HTERT RPE-1 (cell line): ENCODE data around the gene FBXL7.

Experiments
- in situ Hi-C: fragments of 300-500 bp; cut with MboI; formaldehyde crosslinking; loops from 4 replicates; pipeline ENCODE4 v1.14.3; 2020; ENCODE audit warnings: low sequenced_read_pairs

FBXL7 gene

DNA sequence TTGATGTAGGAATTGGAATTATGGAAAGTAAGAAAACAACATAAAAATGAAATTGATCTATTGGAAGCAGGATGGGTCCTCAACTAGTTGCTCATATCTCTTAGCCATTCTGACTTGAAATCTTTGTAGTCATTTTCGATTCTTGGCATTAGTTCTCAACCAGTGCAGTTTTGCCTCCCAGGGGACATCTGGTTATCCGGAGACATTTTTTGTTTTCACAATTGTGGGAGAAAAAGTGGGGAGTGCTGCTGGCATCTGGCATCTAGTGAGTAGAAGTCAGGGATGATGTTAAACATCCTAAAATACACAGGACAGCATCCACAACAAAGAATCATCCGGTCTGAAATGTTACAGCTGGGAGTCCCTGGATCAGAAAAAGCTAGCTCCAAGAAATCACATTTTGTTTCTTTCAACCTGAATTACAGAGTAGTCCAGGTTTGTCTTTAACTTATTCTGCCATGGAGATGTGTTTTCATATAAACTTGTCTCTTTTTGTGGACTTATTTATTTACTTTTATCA, 74.9 kb downstream of the FBXL7 start:
- in situ Hi-C loops: no loop called here

GRCh38 chr5:15575666-15576065, 75.7 kb downstream of the FBXL7 start:
- in situ Hi-C loops: no loop called here

GRCh38 chr5:15577132-15577531, 77.2 kb downstream of the FBXL7 start:
- in situ Hi-C loops: no loop called here

GRCh38 chr5:15577831-15578230, 77.9 kb downstream of the FBXL7 start:
- in situ Hi-C loops: no loop called here

DNA sequence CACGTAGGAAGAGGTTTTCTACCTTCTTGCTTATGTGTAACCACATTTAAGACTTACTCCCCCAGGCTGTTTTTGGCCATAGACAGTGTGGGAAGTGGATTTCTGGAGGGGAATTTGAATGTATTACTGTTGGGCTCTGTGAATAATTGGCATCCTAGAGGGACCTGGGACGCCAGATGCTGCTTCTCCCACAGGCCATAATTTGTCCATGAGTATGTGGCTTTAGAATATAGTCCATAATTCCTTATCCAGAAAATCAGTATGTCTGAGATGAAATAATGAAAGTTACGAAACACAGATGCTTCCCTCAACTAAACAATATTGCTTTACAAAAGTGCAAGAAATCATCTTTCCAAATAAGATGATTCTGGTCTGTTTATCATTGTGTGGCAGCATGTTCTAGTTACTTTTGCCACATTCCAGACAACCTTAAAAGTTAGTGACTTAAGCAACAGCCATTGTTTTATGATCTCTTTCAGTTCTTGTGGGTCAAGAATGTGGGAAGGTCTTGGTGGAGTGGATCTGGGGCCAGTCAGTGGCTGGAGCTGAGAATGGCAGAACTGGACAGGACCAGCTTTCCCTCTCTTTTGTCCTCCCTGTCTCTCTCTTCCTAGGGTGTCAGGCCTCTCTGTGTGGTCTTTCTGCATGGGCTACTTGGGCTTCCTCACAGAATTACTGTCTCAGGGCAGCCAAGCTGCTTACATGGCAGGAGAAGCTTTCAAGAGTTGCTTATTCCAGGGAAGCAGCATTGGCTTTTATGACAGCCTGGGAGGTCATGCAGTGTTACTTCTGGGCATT, 79.4 kb downstream of the FBXL7 start:
- in situ Hi-C loops: no loop called here

GRCh38 chr5:15584528-15584927, 84.5 kb downstream of the FBXL7 start:
- in situ Hi-C loops: no loop called here

DNA sequence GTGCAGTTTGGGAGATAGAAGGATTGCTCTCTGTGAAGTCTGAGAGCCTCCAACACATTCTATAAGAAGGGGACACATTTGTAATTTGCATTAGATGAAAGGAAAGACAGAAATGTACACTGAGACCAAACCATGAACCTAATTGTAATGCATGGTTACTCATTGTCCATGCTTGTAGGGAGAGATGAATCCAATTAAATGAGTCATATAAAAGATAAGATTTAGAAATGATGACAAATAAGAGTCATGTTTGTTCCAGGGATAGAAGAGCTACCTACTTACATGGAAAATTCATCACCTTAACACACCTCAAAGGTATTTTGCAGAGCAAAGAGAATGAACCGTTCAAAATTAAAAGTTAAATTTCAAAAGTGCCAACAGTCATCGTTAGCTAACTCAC, 85.1 kb downstream of the FBXL7 start:
- in situ Hi-C loops: no loop called here

- in situ Hi-C loops: no loop called here
Observed at GRCh38 chr5:15585841-15586591, 86.0 kb downstream of the FBXL7 start.

- in situ Hi-C loops: no loop called here
Observed at GRCh38 chr5:15587916-15588315, 87.9 kb downstream of the FBXL7 start.

- in situ Hi-C loops: no loop called here
Observed at GRCh38 chr5:15592728-15593127, 92.7 kb downstream of the FBXL7 start.

DNA sequence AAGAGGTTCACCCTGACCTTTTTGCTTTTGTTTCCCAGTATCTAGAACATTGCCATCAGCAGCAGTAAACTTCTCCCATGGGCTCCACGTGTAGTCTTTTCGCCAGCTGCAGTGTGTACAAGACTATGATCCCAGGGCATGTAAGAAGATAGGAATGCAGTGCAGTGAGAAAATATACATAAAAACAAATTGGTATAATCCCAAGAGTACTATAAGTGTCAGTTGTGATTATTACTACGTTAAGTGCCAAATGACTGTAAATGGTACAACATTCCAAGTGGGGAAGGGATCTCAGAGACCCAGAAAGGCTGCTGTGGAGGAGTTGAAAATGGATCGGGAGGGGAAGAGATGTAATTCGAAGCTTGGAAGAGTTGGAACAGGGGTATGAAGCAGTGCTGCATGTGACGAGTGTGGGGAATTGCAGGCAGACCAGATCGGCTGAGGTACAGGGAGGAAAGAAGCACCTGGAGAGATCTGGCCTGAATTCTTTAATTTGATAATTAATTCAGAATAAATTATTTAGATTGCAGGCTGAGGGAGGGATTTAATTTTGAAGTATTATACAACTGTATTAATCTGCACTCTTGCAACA, 95.1 kb downstream of the FBXL7 start:
- in situ Hi-C loops: no loop called here

- in situ Hi-C loops: no loop called here
Observed at GRCh38 chr5:15595929-15596328, 95.9 kb downstream of the FBXL7 start.

DNA sequence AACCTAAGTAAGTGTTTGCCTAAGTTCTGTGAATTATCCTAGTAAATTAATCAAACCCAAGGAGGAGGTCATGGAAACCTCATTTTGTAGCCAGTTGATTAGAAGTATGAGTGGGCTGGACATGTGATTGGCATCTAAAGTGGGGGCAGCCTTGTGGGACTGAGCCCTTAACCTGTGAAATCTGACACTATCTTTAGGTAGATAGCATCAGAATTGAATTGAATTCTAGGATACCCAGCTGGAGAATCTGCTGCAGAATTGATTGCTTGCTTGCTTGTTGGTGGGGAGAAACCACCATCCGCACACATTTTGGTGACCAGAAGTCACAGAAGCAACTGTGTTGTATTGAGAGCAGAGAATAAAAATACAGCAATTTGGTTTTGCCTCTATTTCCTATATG, 97.0 kb downstream of the FBXL7 start:
- in situ Hi-C loops: no loop called here

DNA sequence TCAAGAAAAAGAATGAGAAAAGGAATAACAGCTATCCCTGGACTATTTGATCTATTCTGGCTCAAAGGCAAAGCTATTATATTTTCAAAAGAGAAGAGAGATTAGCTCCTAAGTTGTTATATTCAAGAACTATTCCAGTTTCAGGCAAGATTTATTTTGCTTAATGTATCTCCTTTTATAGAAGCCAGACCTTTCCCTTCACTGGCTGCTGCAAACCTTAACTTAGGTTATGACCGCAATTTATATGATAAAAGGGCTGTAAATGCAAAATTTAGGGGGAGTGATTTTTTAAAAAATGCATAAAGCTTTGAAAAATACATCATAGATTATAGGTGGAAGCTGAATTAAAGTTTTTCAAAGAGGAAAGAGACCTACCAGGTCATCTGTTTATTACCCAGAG, 97.8 kb downstream of the FBXL7 start:
- in situ Hi-C loops: no loop called here

DNA sequence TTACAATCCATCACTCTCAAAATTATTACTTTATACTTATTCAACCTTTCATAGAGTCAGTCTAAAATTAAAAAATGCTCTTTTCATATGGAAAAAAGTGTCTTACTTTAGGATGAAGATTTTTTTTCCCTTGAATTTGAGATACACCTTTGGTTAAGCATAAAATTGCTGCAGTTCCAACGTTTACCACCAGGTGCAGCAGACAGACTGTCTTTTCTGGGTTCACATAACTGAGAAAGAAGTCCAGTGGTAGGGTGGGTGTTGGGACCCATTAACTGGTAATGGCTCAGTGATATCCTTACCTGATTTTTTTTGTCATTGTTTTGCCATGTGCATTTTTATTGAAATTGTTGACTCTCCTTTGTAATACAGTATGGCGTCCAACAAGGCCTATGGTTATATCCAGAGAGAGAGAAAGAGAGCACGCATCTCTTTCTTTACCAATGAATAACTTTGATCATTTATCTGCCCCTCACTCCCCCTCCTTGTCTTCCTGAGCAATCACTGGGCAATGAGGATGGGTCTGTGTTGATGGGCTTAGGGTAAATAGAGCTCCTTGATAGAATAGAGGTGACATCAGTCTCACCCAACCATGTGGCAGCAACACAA, 98.4 kb downstream of the FBXL7 start:
- in situ Hi-C loops: no loop called here

DNA sequence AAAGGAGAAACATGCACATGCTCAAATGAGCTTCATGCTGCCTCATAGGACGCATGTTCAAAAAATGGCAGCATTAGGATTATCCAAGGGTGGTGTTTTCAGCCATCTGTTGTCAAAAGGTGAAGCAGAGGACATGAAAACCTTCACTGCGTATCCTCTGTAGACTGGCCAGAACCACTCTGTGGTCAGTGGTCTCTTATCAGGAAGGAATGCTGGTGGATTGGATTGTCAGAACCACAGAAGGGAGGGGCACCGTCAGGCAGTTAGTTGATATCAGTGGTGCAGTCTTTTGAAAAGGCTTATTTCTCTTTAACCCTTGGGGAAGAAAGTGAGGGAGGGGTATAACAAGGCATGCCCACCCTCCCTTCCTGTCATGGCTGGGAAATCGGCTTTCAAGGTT, 100.1 kb downstream of the FBXL7 start:
- in situ Hi-C loops: no loop called here

DNA sequence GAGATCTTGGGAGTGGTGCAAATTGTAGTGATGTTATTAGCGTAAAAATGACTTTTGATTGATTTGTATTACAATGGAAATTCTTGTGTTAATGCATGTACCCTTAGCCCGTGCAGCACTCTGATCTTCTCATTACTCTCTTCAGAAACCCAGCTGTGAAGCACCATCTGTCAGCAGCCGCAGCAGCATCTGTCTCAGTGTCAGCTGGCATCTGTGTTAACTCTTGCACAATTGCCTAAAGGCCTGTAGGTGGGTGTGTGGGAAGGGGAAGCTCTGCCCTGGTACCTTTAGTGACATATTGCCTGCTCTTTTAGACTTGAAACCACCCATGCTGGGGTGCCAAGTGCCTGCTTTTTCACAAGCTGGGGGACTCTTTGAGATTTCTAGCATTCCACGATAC, 101.3 kb downstream of the FBXL7 start:
- in situ Hi-C loops: no loop called here

GRCh38 chr5:15601853-15602252, 101.9 kb downstream of the FBXL7 start:
- in situ Hi-C loops: no loop called here

DNA sequence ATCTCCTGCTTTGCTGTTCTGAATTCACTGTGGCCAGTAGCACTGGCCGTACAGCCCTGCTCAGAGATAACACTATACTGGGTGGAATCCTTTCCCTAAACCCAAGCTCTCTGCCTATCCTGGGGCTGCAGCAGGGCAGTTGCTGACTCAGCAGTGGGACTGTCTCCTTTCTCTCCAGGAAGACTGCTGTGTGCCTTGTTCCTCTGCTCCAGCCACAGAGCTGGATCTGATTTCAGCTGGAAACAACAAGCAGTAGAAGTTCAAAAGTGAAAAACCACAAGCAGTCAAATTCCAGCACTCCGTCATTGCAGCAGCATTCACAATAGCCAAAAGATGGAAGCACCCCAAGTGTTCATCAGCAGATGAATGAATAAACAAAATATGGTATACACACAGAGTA, 105.0 kb downstream of the FBXL7 start:
- in situ Hi-C loops: no loop called here

GRCh38 chr5:15606197-15606596, 106.2 kb downstream of the FBXL7 start:
- in situ Hi-C loops: no loop called here

DNA sequence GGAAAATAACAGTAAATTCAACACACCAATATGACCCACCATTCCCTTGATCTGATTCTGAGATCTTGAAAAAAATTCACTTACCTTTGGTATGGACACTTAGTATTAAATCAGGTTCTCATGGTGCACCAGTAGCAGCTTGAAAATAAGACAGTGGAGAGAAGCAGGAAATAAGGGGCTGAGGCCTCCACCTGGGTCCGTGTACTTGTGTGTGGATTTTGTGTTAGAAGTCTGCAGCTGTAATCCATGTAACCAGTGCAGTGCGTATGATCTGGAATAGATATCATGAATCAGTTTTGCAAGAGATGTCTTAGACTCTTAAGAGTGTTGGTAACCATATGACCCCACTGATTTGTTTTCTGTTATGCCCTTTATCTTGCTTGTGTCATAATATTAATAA, 107.1 kb downstream of the FBXL7 start:
- in situ Hi-C loops: no loop called here
